Pancreas (tissue), 10 donors: Measurements from ENCODE around the gene TERB1. TPM values are rescaled to one million over a fixed set of nuclear protein-coding genes. Genes with fewer than 3 reads are reported as not detected.
A peak's percentile ranks its signal among the peaks of the same experiment; 100 is the strongest.

Source experiments
- ATAC-seq, 4 donors: fragments of 200-7000 bp; cut with Tn5 transposase; one replicate each; pipeline versions ENCODE4 v1.8.0 to v1.9.1; 2020; ENCODE audit warnings: mild to moderate bottlenecking in 4 of 4, moderate library complexity in 4 of 4
- DNase-seq, 6 donors: peaks; one replicate each; pipeline ENCODE4 v3.0.0-alpha.2; 2020
- FAIRE-seq: peaks from 2 replicates; lab custom pipeline; 2012; peaks lifted over from hg19 to GRCh38; lab: Jason Lieb, UNC
- H3K27ac ChIP-seq, 4 donors: fragments of 200-600 bp; sonication (generic); 1 replicate in 3 of 4; 2 replicates in 1 of 4; pipeline versions ENCODE4 v1.5.0 to v1.8.0; 2020
- H3K27me3 ChIP-seq, 4 donors: fragments of 200-600 bp; one replicate each; pipeline ENCODE4 v1.8.0; 2021
- H3K36me3 ChIP-seq, 3 donors: fragments of 200-600 bp; sonication (generic) in 1 of 3; one replicate each; pipeline versions ENCODE4 v1.5.0 to v1.8.0; 2020 to 2021
- H3K4me1 ChIP-seq, 3 donors: fragments of 200-600 bp; one replicate each; pipeline ENCODE4 v1.8.0; 2021
- H3K4me3 ChIP-seq, 4 donors: fragments of 200-600 bp; sonication (generic) in 2 of 4; one replicate each; pipeline versions ENCODE4 v1.5.0 to v1.8.0; 2020 to 2021
- H3K9me3 ChIP-seq, 4 donors: fragments of 200-600 bp; one replicate each; pipeline ENCODE4 v1.8.0; 2021
- WGBS, 2 donors: extraction: QIAGEN DNeasy Blood & Tissue Kit; methylation state at CpG; one replicate each; pipeline ENCODE4 v1.1.7; 2013; 5-methylcytosine and 5-hydroxymethylcytosine counted together
- intact Hi-C, 3 donors: fragments of 100-400 bp; cut with DNase I; formaldehyde crosslinking; loops; one replicate each; pipeline versions ENCODE4 v1.11.1 to v1.14.2; 2022
- polyA plus RNA-seq, 2 donors: library from polyadenylated mRNA; stranded (reverse); fragments of 200-250 nt; gene quantifications; one replicate each; pipeline ENCODE4 v1.2.3, GENCODE V29; 2013
- total RNA-seq, 6 donors: library from RNA; stranded (reverse); fragmentation: NEBNext Ultra II Directional in 4 of 6; extraction: Animal tissue kit (Norgen Biotek cat#: 25700) in 4 of 6; gene quantifications; one replicate each; pipeline versions ENCODE4 v1.2.1 to v1.2.4, GENCODE V29; 2021 to 2023
- TF ChIP-seq, protein P1 (sequence below), 4 donors: fragments of 200-600 bp; sonication (generic) in 3 of 4; IDR thresholded peaks; one replicate each; pipeline versions ENCODE4 v1.5.0 to v1.8.0; 2021; ENCODE audit warnings: antibody characterized with exemption in 4 of 4
- donor health status: healthy with polysubstance abuse.
- donor health status: DM: no; HTN: no; CAD: no; lungs with moderate emphysema.
- donor health status: DM: no; HTN: no; CAD: no.
- donor health status: control.
- donor health status: control.
- donor health status: Bipolar disorder and iron deficiency.
- donor health status: DM: yes; HTN: yes; CAD: no.
- donor health status: DM: no; HTN: no; CAD: no.
- donor health status: DM: no; HTN: no; CAD: no.
- donor health status: DM: yes; HTN: yes; CAD: no.

TERB1 gene
- total and polyA plus RNA-seq, 8 donors: not detected

DNA sequence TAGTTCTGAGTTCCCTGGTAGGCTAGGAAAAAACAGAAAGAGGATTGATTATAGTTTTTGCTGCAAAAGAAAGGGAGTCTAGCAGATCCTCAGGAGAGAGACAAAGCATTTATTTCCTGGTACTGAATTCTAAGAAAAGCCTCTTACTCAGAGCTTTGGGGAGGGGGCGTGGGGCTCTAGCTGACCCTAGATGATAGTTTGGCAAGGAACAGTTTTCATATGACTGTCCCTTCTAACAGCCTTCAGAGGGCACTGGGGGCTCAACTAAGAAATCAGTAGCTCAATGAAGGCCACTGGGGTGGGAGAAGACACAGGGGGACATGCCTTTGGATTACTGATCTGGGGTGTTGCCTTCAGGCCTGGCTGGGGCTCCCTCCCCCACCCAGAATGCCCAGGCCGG lies 46.8 kb upstream of the TERB1 start:
- intact Hi-C loops: no loop called here
- peaks cover 0 to 3% (median 0%) of the 10 kb centered on the region in 4 donors for H3K27me3 ChIP-seq
- DNase-seq (no peak), FAIRE-seq (no peak), ATAC-seq (no peak)
- H3K9me3 ChIP-seq: no peaks in the 10 kb centered on the region
- 87 to 94% methylated on average over 2 of the region's 2 CpGs for WGBS, 2 donors
- H3K4me3 ChIP-seq: no peak overlapping the region
- TF ChIP-seq, protein P1, sequence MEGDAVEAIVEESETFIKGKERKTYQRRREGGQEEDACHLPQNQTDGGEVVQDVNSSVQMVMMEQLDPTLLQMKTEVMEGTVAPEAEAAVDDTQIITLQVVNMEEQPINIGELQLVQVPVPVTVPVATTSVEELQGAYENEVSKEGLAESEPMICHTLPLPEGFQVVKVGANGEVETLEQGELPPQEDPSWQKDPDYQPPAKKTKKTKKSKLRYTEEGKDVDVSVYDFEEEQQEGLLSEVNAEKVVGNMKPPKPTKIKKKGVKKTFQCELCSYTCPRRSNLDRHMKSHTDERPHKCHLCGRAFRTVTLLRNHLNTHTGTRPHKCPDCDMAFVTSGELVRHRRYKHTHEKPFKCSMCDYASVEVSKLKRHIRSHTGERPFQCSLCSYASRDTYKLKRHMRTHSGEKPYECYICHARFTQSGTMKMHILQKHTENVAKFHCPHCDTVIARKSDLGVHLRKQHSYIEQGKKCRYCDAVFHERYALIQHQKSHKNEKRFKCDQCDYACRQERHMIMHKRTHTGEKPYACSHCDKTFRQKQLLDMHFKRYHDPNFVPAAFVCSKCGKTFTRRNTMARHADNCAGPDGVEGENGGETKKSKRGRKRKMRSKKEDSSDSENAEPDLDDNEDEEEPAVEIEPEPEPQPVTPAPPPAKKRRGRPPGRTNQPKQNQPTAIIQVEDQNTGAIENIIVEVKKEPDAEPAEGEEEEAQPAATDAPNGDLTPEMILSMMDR (IDR thresholded peaks at IDR 0.05): no peak
- peaks cover 0 to 4% (median 0%) of the 10 kb centered on the region in 3 donors for H3K4me1 ChIP-seq
- H3K27ac ChIP-seq: no peak overlapping the region
- H3K36me3 ChIP-seq: no peaks in the 10 kb centered on the region

DNA sequence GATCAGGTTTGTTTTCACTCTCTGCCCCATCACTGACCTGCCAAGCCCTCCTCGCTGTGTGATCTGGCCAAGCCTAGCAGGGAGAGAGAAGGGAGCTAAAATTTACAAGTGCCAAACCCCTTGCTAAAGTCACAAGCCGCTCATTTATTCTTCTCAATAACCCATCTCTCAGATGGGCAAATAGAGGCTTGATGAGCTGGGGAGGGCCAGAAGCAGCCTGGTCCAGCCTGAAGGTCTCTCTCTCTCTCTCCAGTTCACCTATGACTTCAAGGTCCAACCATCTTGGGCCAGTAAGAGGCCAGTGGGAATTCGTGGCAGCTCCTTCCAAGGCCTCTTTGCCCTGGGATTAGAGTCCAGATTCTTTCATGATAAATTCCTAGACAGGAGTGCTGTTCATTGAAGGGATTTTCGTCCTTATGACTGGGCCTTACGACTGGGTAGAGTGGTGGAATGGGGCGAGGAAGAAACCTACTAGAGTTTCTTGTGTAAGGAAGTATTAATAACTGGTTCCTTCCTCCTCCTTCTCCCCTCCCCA lies 46.2 kb upstream of the TERB1 start:
- FAIRE-seq: no peak
- DNase-seq: peak in 1 of 6 donors; percentile 25
- no peaks in the 10 kb centered on the region for H3K9me3 ChIP-seq
- peaks cover 0 to 3% (median 0%) of the 10 kb centered on the region in 4 donors for H3K27me3 ChIP-seq
- no peaks in the 10 kb centered on the region for H3K36me3 ChIP-seq
- peaks cover 0 to 4% (median 0%) of the 10 kb centered on the region in 3 donors for H3K4me1 ChIP-seq
- no peak overlapping the region for H3K27ac ChIP-seq
- intact Hi-C loops: no loop called here
- WGBS, 2 donors: 68 to 71% methylated on average over 6 of the region's 6 CpGs
- H3K4me3 ChIP-seq: no peak overlapping the region
- TF ChIP-seq, protein P1 (IDR thresholded peaks at IDR 0.05): no peak
- no peak for ATAC-seq

DNA sequence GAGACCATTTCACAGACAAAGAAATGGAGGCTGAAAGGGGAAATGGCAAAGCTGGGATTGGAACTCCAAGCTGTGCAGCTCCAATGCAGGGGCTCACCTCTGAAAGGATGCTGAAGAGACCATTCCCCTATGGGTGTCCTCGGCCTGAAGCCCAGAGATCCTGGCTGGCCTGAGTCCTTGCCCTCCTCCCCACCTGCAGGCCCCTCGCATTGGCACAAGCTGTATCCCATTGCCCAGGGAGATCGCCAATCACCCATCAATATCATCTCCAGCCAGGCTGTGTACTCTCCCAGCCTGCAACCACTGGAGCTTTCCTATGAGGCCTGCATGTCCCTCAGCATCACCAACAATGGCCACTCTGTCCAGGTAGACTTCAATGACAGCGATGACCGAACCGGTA lies 45.4 kb upstream of the TERB1 start:
- FAIRE-seq: no peak
- WGBS, 2 donors: 93 to 95% methylated on average over 6 of the region's 6 CpGs
- intact Hi-C loops: no loop called here
- Histone ChIP-seq H3K27me3 (peaks cover 0 to 3% (median 0%) of the 10 kb centered on the region in 4 donors), H3K36me3 (no peaks in the 10 kb centered on the region), H3K27ac (no peak overlapping the region), H3K4me1 (peaks cover 0 to 4% (median 0%) of the 10 kb centered on the region in 3 donors), H3K9me3 (no peaks in the 10 kb centered on the region), H3K4me3 (no peak overlapping the region)
- DNase-seq: peak in 1 of 6 donors; percentile 13
- ATAC-seq: no peak
- TF ChIP-seq, protein P1 (IDR thresholded peaks at IDR 0.05): no peak

DNA sequence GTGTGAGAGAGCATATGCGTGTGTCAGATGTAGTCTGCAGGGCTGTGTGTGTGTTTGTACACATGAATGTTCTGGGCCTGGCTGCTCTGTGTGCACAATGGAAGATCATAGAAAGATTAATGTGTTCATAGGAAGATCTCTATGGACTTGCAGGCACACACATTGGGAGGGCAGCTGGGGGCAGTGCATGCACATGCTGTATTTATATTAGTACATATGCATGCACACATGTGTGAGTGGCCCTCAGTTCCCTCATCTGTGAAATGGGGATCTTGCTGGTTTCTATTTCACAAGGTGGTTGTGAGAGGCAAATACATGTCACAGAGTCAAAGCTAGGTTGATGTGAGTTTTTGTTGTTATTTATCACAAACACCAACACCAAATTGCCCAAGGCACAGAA lies 44.9 kb upstream of the TERB1 start:
- intact Hi-C loops: no loop called here
- TF ChIP-seq, protein P1 (IDR thresholded peaks at IDR 0.05): no peak
- DNase-seq (peak in 1 of 6 donors; percentile 21), ATAC-seq (no peak), FAIRE-seq (no peak)
- no peak overlapping the region for H3K4me3 ChIP-seq
- H3K27me3 ChIP-seq: peaks cover 0 to 3% (median 0%) of the 10 kb centered on the region in 4 donors
- H3K4me1 ChIP-seq: peaks cover 0 to 4% (median 0%) of the 10 kb centered on the region in 3 donors
- no peak overlapping the region for H3K27ac ChIP-seq
- H3K36me3 ChIP-seq: no peaks in the 10 kb centered on the region
- H3K9me3 ChIP-seq: no peaks in the 10 kb centered on the region
- WGBS, 2 donors: 87% methylated on average over 1 of the region's 1 CpG

DNA sequence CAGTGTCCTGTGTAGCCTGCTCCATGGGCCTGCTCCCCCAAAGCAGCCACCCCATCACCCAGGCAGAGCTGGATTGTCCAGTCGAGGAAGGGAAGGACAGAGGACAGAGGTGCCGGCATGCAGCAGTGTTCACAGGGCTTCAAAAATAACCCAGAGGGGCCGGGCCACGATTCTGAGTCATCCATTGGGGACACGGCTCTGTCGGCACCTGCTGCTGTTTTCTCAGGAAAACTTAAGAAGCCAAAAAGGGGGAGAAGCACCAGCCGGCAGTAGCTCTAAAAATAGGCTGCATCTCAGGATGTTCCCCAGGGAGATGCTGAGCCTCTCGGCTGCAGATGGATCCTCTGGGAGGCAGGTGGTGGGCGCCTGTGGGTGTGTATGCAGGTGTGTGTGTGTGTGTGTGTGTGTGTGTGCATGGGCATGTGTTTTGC lies 44.4 kb upstream of the TERB1 start:
- FAIRE-seq (no peak), DNase-seq (peak in 1 of 6 donors; percentile 57), ATAC-seq (no peak)
- TF ChIP-seq, protein P1 (IDR thresholded peaks at IDR 0.05): no peak
- Histone ChIP-seq H3K9me3 (no peaks in the 10 kb centered on the region), H3K27me3 (peaks cover 0 to 3% (median 0%) of the 10 kb centered on the region in 4 donors), H3K4me3 (no peak overlapping the region), H3K4me1 (peaks cover 0 to 4% (median 0%) of the 10 kb centered on the region in 3 donors), H3K27ac (no peak overlapping the region), H3K36me3 (no peaks in the 10 kb centered on the region)
- intact Hi-C loops: no loop called here
- 49 to 60% methylated on average over 9 of the region's 9 CpGs for WGBS, 2 donors
